ENCODE data around the gene SLC22A5.

GRCh38 chr5:132391870-132392269 is 22.4 kb downstream of the SLC22A5 start:
- TF ChIP-seq CTCF (conservative IDR thresholded peaks at IDR 0.05) (no peak), EZH2 (IDR thresholded peaks at IDR 0.05; ENCODE audit: low read depth) (no peak)
